Measurements from ENCODE around the gene SYN1. TPM values are rescaled to one million over a fixed set of nuclear protein-coding genes. Genes with fewer than 3 reads are reported as not detected.

Gene SYN1
- total RNA-seq, 1 donor from 2014 or later = 2.7 TPM

GRCh38 chrX:47574547-47575301, 44.9 kb downstream of the SYN1 start:
- Histone ChIP-seq H3K27me3 (no peaks in the 10 kb centered on the region), H3K27ac (peak overlapping the region; percentile 51), H3K36me3 (no peaks in the 10 kb centered on the region), H3K4me3 (peak overlapping the region; percentile 20 to 27), H3K4me1 (no peaks in the 10 kb centered on the region), H3K9me3 (no peaks in the 10 kb centered on the region)
- intact Hi-C loops (cut with DNase I) = no loop called here
- DNase-seq (ENCODE audit: extremely low spot score in 2 of 2) = no peak
- no peak for TF ChIP-seq POLR2A (IDR thresholded peaks at IDR 0.05)
- no peak for TF ChIP-seq POLR2AphosphoS5 (IDR thresholded peaks at IDR 0.05; ENCODE audit: insufficient read depth in 1 of 2, low read depth in 1 of 2)
- TF ChIP-seq, protein P1, sequence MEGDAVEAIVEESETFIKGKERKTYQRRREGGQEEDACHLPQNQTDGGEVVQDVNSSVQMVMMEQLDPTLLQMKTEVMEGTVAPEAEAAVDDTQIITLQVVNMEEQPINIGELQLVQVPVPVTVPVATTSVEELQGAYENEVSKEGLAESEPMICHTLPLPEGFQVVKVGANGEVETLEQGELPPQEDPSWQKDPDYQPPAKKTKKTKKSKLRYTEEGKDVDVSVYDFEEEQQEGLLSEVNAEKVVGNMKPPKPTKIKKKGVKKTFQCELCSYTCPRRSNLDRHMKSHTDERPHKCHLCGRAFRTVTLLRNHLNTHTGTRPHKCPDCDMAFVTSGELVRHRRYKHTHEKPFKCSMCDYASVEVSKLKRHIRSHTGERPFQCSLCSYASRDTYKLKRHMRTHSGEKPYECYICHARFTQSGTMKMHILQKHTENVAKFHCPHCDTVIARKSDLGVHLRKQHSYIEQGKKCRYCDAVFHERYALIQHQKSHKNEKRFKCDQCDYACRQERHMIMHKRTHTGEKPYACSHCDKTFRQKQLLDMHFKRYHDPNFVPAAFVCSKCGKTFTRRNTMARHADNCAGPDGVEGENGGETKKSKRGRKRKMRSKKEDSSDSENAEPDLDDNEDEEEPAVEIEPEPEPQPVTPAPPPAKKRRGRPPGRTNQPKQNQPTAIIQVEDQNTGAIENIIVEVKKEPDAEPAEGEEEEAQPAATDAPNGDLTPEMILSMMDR (IDR thresholded peaks at IDR 0.05) = no peak

- peak overlapping the region; percentile 51 for H3K27ac ChIP-seq
- H3K9me3 ChIP-seq = no peaks in the 10 kb centered on the region
- intact Hi-C loops (cut with DNase I) = no loop called here
- no peak for DNase-seq (ENCODE audit: extremely low spot score in 2 of 2)
- TF ChIP-seq POLR2A (IDR thresholded peaks at IDR 0.05) = no peak
- TF ChIP-seq POLR2AphosphoS5 (IDR thresholded peaks at IDR 0.05; ENCODE audit: insufficient read depth in 1 of 2, low read depth in 1 of 2) = no peak
- TF ChIP-seq, protein P1 (IDR thresholded peaks at IDR 0.05) = no peak
- peak overlapping the region; percentile 20 to 27 for H3K4me3 ChIP-seq
- H3K4me1 ChIP-seq = no peaks in the 10 kb centered on the region
- no peaks in the 10 kb centered on the region for H3K27me3 ChIP-seq
- H3K36me3 ChIP-seq = no peaks in the 10 kb centered on the region
These were observed 45.5 kb downstream of the SYN1 start for GRCh38 chrX:47574076-47574546.

DNA sequence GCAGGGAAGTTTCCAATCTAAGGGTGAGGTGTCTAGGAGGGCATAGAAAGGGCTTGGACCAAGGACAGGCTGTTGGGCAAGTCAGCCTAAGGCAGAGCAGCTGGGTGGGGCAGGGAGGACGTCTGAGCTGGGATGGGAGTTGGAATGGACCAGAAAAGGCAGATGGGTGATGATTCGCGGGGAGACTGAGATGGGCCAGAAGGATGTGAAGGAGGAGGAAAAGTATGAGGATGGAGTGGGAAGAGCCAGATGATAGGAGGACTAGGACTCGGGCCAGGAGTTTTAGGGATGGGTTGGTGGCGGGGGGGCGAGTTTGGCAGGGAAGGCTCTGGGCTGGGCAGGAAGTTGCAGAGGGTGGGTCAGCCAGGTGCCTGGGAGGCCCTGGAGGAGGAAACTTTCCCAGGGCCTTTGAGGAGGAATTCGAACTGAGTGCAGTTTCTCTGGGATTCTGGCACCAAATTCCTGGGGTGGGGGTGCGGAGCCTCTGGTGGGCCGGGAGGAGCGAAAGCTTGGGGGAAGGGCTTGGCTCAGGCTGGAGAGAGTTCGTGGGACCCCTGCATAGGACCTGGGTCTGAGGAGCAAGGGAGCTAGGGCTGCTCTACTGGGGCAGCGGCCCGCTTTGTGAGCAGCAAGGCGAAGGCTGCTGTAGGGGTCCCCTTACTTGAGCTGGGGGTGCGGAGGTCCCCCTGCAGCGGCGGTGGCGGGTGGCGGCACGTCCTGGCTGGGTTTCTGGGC, 46.1 kb downstream of the SYN1 start:
- no peak for DNase-seq (ENCODE audit: extremely low spot score in 2 of 2)
- TF ChIP-seq, protein P1 (IDR thresholded peaks at IDR 0.05) = no peak
- peak in 1 of 2 donors; percentile 23 for TF ChIP-seq POLR2AphosphoS5 (IDR thresholded peaks at IDR 0.05; ENCODE audit: insufficient read depth in 1 of 2, low read depth in 1 of 2)
- TF ChIP-seq POLR2A (IDR thresholded peaks at IDR 0.05) = no peak
- Histone ChIP-seq H3K9me3 (no peaks in the 10 kb centered on the region), H3K27me3 (no peaks in the 10 kb centered on the region), H3K4me3 (peak overlapping the region; percentile 20 to 27), H3K4me1 (no peaks in the 10 kb centered on the region), H3K36me3 (no peaks in the 10 kb centered on the region), H3K27ac (peak overlapping the region; percentile 51)
- intact Hi-C loops (cut with DNase I) = no loop called here

DNA sequence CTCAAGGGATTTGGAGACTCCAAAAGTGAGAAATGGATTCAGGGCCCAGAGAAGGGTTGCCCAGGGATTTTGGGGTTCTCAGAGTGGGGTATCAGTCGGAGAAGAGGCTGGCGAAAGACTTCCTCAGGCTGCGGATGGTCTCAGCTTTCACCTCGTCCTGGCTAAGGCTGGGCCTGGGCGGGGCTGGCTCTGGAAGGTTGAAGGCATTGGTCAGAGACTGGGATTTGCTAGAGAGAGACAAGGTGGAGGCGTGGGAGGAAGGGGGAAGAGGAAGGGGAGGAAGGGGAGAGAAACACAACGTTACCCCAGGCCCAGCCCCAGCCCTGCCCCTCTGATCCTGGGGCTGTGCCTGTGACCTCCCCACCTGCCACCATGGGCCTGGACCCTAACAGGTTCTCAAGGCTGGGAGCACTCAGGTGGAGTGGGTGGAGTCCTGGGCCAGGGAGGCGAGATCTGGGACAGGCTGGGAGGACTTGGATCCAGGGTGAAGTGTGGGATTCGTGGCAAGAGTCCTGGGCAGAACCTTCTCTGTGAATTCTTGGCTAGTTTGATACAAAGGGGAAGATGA, 46.8 kb downstream of the SYN1 start:
- H3K27ac ChIP-seq = peak overlapping the region; percentile 16
- TF ChIP-seq POLR2A (IDR thresholded peaks at IDR 0.05) = no peak
- TF ChIP-seq POLR2AphosphoS5 (IDR thresholded peaks at IDR 0.05; ENCODE audit: insufficient read depth in 1 of 2, low read depth in 1 of 2) = no peak
- TF ChIP-seq, protein P1 (IDR thresholded peaks at IDR 0.05) = no peak
- no peaks in the 10 kb centered on the region for H3K4me1 ChIP-seq
- H3K9me3 ChIP-seq = no peaks in the 10 kb centered on the region
- DNase-seq (ENCODE audit: extremely low spot score in 2 of 2) = no peak
- H3K36me3 ChIP-seq = peaks cover 0 to 6% of the 10 kb centered on the region in 2 donors
- intact Hi-C loops (cut with DNase I) = no loop called here
- H3K4me3 ChIP-seq = no peak overlapping the region
- H3K27me3 ChIP-seq = no peaks in the 10 kb centered on the region

All from vagina (tissue), 2 donors.